ENCODE measurements around the gene TIMP3.
"Not testable (repeated sequence)": the region's sequence is repeated elsewhere in the genome, so short reads cannot be mapped to it uniquely, and the experiment has no call there.

The TIMP3 gene

GRCh38 chr22:32801537-32802236, at the start of gene TIMP3:
Gene TIMP3, plus strand, starts transcription at chr22:32801705. Its CDS starts 297 bp downstream, at chr22:32802002.
- DNase-seq (ENCODE audit: low read depth in 2 of 2), result no peak

- no peak for DNase-seq (ENCODE audit: low read depth in 2 of 2)
Measured at GRCh38 chr22:32752326-32752725, 49.2 kb upstream of the TIMP3 start.

- no peak for DNase-seq (ENCODE audit: low read depth in 2 of 2)
Measured at GRCh38 chr22:32752816-32753520, 48.5 kb upstream of the TIMP3 start.

GRCh38 chr22:32753591-32753990, 47.9 kb upstream of the TIMP3 start:
- DNase-seq (ENCODE audit: low read depth in 2 of 2), result no peak

GRCh38 chr22:32754413-32755041, 47.0 kb upstream of the TIMP3 start:
- DNase-seq (ENCODE audit: low read depth in 2 of 2), result no peak

GRCh38 chr22:32757086-32757762, 44.3 kb upstream of the TIMP3 start:
- not testable (repeated sequence) for DNase-seq (ENCODE audit: low read depth in 2 of 2)

- DNase-seq (ENCODE audit: low read depth in 2 of 2), result no peak
Measured at GRCh38 chr22:32758866-32759385, 42.6 kb upstream of the TIMP3 start.

- DNase-seq (ENCODE audit: low read depth in 2 of 2), result no peak
Measured at GRCh38 chr22:32760396-32760795, 41.1 kb upstream of the TIMP3 start.

GRCh38 chr22:32760815-32761214, 40.7 kb upstream of the TIMP3 start:
- no peak for DNase-seq (ENCODE audit: low read depth in 2 of 2)

- no peak for DNase-seq (ENCODE audit: low read depth in 2 of 2)
Measured at GRCh38 chr22:32761251-32761903, 40.1 kb upstream of the TIMP3 start.

GRCh38 chr22:32764330-32765131, 37.0 kb upstream of the TIMP3 start:
- DNase-seq (ENCODE audit: low read depth in 2 of 2), result no peak

GRCh38 chr22:32765132-32765618, 36.3 kb upstream of the TIMP3 start:
- DNase-seq (ENCODE audit: low read depth in 2 of 2), result no peak

- no peak for DNase-seq (ENCODE audit: low read depth in 2 of 2)
Measured at GRCh38 chr22:32771756-32772155, 29.7 kb upstream of the TIMP3 start.

- DNase-seq (ENCODE audit: low read depth in 2 of 2), result no peak
Measured at GRCh38 chr22:32775957-32776356, 25.5 kb upstream of the TIMP3 start.

- no peak for DNase-seq (ENCODE audit: low read depth in 2 of 2)
Measured at GRCh38 chr22:32776397-32776796, 25.1 kb upstream of the TIMP3 start.

GRCh38 chr22:32776802-32777201, 24.7 kb upstream of the TIMP3 start:
- no peak for DNase-seq (ENCODE audit: low read depth in 2 of 2)

GRCh38 chr22:32777987-32778386, 23.5 kb upstream of the TIMP3 start:
- DNase-seq (ENCODE audit: low read depth in 2 of 2), result no peak

GRCh38 chr22:32780726-32781310, 20.7 kb upstream of the TIMP3 start:
- DNase-seq (ENCODE audit: low read depth in 2 of 2), result no peak

- DNase-seq (ENCODE audit: low read depth in 2 of 2), result no peak
Measured at GRCh38 chr22:32781695-32782094, 19.8 kb upstream of the TIMP3 start.
